Hepatocyte (in vitro differentiated cells): Measurements from ENCODE around the gene RIMBP2. TPM values are rescaled to one million over a fixed set of nuclear protein-coding genes. Genes with fewer than 3 reads are reported as not detected.

ENCODE experiments used
- DNase-seq: peaks from one replicate; pipeline ENCODE4 v3.0.0-alpha.2; 2016; ENCODE audit warnings: low spot score
- H2AFZ ChIP-seq: fragments of 200-600 bp; sonication (generic); 2 replicates; pipeline ENCODE4 v1.6.0; 2016; ENCODE audit warnings: antibody characterized with exemption, mild to moderate bottlenecking
- H3K27ac ChIP-seq: fragments of 200-600 bp; sonication (generic); 2 replicates; pipeline ENCODE4 v1.5.1; 2016; ENCODE audit warnings: mild to moderate bottlenecking
- H3K27me3 ChIP-seq: fragments of 200-600 bp; sonication (generic); 2 replicates; pipeline ENCODE4 v1.6.1; 2016
- H3K36me3 ChIP-seq: fragments of 200-600 bp; sonication (generic); replicated peaks from 2 replicates; pipeline ENCODE4 v1.5.1; 2016; ENCODE audit warnings: low read depth; ENCODE audit not compliant: insufficient read depth
- H3K4me1 ChIP-seq: fragments of 200-600 bp; sonication (generic); 2 replicates; pipeline ENCODE4 v1.5.1; 2016; ENCODE audit warnings: mild to moderate bottlenecking, moderate library complexity; ENCODE audit not compliant: insufficient read depth
- H3K4me2 ChIP-seq: fragments of 200-600 bp; sonication (generic); 2 replicates; pipeline ENCODE4 v1.6.0; 2016
- H3K4me3 ChIP-seq: fragments of 200-600 bp; sonication (generic); 2 replicates; pipeline ENCODE4 v1.5.1; 2016; ENCODE audit warnings: mild to moderate bottlenecking
- H3K79me2 ChIP-seq: fragments of 200-600 bp; sonication (generic); 2 replicates; pipeline ENCODE4 v1.6.0; 2017; ENCODE audit warnings: mild to moderate bottlenecking
- H3K9me2 ChIP-seq: fragments of 200-600 bp; sonication (generic); replicated peaks from 2 replicates; pipeline ENCODE4 v1.6.0; 2017; ENCODE audit warnings: mild to moderate bottlenecking; ENCODE audit not compliant: insufficient read depth
- H3K9me3 ChIP-seq: fragments of 200-600 bp; sonication (generic); 2 replicates; pipeline ENCODE4 v1.5.1; 2016; ENCODE audit warnings: low read depth, mild to moderate bottlenecking
- H4K20me1 ChIP-seq: fragments of 200-600 bp; sonication (generic); 2 replicates; pipeline ENCODE4 v1.6.0; 2016; ENCODE audit warnings: mild to moderate bottlenecking; ENCODE audit not compliant: insufficient read depth, poor library complexity, severe bottlenecking
- EZH2 ChIP-seq: fragments of 200-600 bp; sonication (generic); IDR thresholded peaks from 2 replicates; pipeline ENCODE4 v1.6.1; 2016; ENCODE audit warnings: antibody characterized with exemption, mild to moderate bottlenecking, borderline replicate concordance
- EZH2phosphoT487 ChIP-seq: fragments of 200-600 bp; sonication (generic); IDR thresholded peaks from one replicate; pipeline ENCODE4 v1.6.1; 2018; ENCODE audit warnings: antibody characterized with exemption, mild to moderate bottlenecking, low read depth, moderate library complexity; ENCODE audit not compliant: unreplicated experiment, severe bottlenecking
- WGBS: methylation state at CpG from one replicate; pipeline ENCODE4 v1.1.6; 2016; ENCODE audit warnings: low lambda C conversion rate; ENCODE audit errors: missing lambda C conversion rate; 5-methylcytosine and 5-hydroxymethylcytosine counted together
- polyA plus RNA-seq: library from polyadenylated mRNA; unstranded; fragments of >200 nt; fragmentation: Nextera tagmentation; extraction: Ambion mirVana; gene quantifications from 2 replicates; pipeline ENCODE4 v1.2.1, GENCODE V29; 2016
- total RNA-seq: library from RNA; depleted of rRNA; stranded (reverse); fragments of >200 nt; gene quantifications from 2 replicates; pipeline ENCODE4 v1.2.3, GENCODE V29; 2014
- TF ChIP-seq, protein P1 (sequence below): fragments of 200-600 bp; sonication (generic); IDR thresholded peaks from 2 replicates; pipeline ENCODE4 v1.5.1; 2016; ENCODE audit warnings: antibody characterized with exemption, mild to moderate bottlenecking; ENCODE audit not compliant: poor library complexity

Gene RIMBP2
- total and polyA plus RNA-seq, 2 experiments from 2014 or later, result 2.5 to 4.4 TPM

DNA sequence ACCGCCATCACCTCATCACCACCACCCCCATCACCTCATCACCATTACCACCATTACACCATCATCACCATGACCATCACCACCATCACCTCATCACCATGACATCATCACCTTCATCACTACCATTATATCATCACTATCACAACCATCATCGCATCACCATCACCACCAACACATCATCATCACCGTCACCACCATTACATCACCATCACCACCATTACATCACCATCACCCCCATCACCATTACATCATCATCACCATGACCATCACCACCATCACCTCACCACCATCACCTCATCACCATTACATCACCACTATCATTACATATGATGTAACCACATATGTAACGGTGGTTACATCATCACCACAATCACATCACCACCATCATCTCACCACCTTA is 132.3 kb downstream of the RIMBP2 start:
- TF ChIP-seq, protein P1, sequence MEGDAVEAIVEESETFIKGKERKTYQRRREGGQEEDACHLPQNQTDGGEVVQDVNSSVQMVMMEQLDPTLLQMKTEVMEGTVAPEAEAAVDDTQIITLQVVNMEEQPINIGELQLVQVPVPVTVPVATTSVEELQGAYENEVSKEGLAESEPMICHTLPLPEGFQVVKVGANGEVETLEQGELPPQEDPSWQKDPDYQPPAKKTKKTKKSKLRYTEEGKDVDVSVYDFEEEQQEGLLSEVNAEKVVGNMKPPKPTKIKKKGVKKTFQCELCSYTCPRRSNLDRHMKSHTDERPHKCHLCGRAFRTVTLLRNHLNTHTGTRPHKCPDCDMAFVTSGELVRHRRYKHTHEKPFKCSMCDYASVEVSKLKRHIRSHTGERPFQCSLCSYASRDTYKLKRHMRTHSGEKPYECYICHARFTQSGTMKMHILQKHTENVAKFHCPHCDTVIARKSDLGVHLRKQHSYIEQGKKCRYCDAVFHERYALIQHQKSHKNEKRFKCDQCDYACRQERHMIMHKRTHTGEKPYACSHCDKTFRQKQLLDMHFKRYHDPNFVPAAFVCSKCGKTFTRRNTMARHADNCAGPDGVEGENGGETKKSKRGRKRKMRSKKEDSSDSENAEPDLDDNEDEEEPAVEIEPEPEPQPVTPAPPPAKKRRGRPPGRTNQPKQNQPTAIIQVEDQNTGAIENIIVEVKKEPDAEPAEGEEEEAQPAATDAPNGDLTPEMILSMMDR, result no peak
- TF ChIP-seq EZH2phosphoT487, result no peak
- TF ChIP-seq EZH2, result no peak
- no peaks in the 10 kb centered on the region for H3K9me2 ChIP-seq
- H3K4me1 ChIP-seq, result no peaks in the 10 kb centered on the region
- H3K27ac ChIP-seq, result no peak overlapping the region
- H3K4me2 ChIP-seq, result no peak overlapping the region
- no peaks in the 10 kb centered on the region for H4K20me1 ChIP-seq
- H3K36me3 ChIP-seq, result no peaks in the 10 kb centered on the region
- no peaks in the 10 kb centered on the region for H3K9me3 ChIP-seq
- H2AFZ ChIP-seq, result no peak overlapping the region
- WGBS, result 86% methylated on average over 4 of the region's 4 CpGs
- no peaks in the 10 kb centered on the region for H3K27me3 ChIP-seq
- no peaks in the 10 kb centered on the region for H3K79me2 ChIP-seq
- no peak overlapping the region for H3K4me3 ChIP-seq
- DNase-seq, result no peak

DNA sequence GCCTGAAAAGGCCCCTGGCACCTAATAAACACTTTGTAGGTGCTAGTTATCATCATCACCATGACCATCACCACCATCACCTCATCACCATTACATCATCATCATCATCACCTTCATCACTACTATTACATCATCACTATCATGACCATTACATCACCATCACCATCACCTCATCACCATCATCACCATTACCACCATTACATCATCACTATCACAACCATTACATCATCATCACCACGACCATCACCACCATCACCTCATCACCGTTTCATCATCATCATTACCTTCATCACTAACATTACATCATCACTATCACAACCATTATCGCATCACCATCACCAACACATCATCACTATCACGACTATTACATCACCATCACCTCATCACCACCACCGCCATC is 132.8 kb downstream of the RIMBP2 start:
- DNase-seq, result no peak
- Histone ChIP-seq H4K20me1 (no peaks in the 10 kb centered on the region), H3K4me1 (no peaks in the 10 kb centered on the region), H3K4me3 (no peak overlapping the region), H3K36me3 (no peaks in the 10 kb centered on the region), H3K4me2 (no peak overlapping the region), H3K27ac (no peak overlapping the region), H3K9me2 (no peaks in the 10 kb centered on the region), H2AFZ (no peak overlapping the region), H3K9me3 (no peaks in the 10 kb centered on the region), H3K79me2 (no peaks in the 10 kb centered on the region), H3K27me3 (no peaks in the 10 kb centered on the region)
- 98% methylated on average over 3 of the region's 5 CpGs for WGBS
- TF ChIP-seq EZH2phosphoT487 (no peak), EZH2 (no peak)
- TF ChIP-seq, protein P1, result no peak

GRCh38 chr12:130582286-130582685 is 133.8 kb downstream of the RIMBP2 start:
- H3K4me1 ChIP-seq, result no peaks in the 10 kb centered on the region
- 90% methylated on average over 6 of the region's 6 CpGs for WGBS
- no peaks in the 10 kb centered on the region for H3K9me2 ChIP-seq
- H3K27me3 ChIP-seq, result no peaks in the 10 kb centered on the region
- no peak for DNase-seq
- H3K27ac ChIP-seq, result no peak overlapping the region
- H3K36me3 ChIP-seq, result no peaks in the 10 kb centered on the region
- no peaks in the 10 kb centered on the region for H4K20me1 ChIP-seq
- TF ChIP-seq EZH2phosphoT487, result no peak
- no peak for TF ChIP-seq EZH2
- TF ChIP-seq, protein P1, result no peak
- no peaks in the 10 kb centered on the region for H3K79me2 ChIP-seq
- no peak overlapping the region for H2AFZ ChIP-seq
- no peak overlapping the region for H3K4me2 ChIP-seq
- H3K9me3 ChIP-seq, result no peaks in the 10 kb centered on the region
- no peak overlapping the region for H3K4me3 ChIP-seq

DNA sequence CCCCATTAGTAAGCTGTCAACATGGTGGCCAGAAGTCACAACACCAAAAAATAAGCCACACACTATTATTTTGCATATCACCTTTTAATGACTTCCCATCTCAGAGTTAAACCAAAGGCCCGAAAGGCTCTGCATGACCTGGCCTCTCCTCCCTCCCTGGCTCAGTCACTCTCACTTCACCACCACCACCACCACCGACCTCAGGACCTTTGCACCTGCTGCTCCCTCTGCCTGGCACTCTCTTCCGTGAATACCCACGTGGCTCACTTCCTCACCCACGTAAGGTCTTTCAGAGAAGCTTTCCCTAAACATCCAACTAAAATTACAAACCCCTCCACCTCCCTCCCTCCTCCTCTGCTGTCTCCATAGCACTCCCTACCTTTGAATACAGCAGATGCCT is 134.3 kb downstream of the RIMBP2 start:
- H3K4me2 ChIP-seq, result no peak overlapping the region
- no peaks in the 10 kb centered on the region for H3K79me2 ChIP-seq
- H3K36me3 ChIP-seq, result no peaks in the 10 kb centered on the region
- H3K27me3 ChIP-seq, result no peaks in the 10 kb centered on the region
- no peak overlapping the region for H2AFZ ChIP-seq
- no peak for DNase-seq
- no peaks in the 10 kb centered on the region for H3K4me1 ChIP-seq
- H3K4me3 ChIP-seq, result no peak overlapping the region
- H4K20me1 ChIP-seq, result no peaks in the 10 kb centered on the region
- no peaks in the 10 kb centered on the region for H3K9me3 ChIP-seq
- no peaks in the 10 kb centered on the region for H3K9me2 ChIP-seq
- WGBS, result 78% methylated on average over 5 of the region's 5 CpGs
- H3K27ac ChIP-seq, result no peak overlapping the region
- TF ChIP-seq, protein P1, result no peak
- TF ChIP-seq EZH2, result no peak
- TF ChIP-seq EZH2phosphoT487, result no peak
